Panc1 (cell line): ENCODE data around the gene C14orf132. TPM values are rescaled to one million over a fixed set of nuclear protein-coding genes. Genes with fewer than 3 reads are reported as not detected.

Experiments
- ATAC-seq: fragments of 200-7000 bp; cut with Tn5 transposase; 2 replicates; pipeline ENCODE4 v1.9.1; 2020; ENCODE audit warnings: mild to moderate bottlenecking, moderate library complexity
- BruUV-seq: library from RNA; stranded (reverse); fragments of 400-500 nt; replicated peaks from 2 replicates; lab custom pipeline; 2021; lab: Mats Ljungman, UMichigan
- CTCF ChIA-PET: fragments of 300-600 bp; sonication (Branson Sonifier 250); formaldehyde crosslinking; loops from one replicate; lab custom pipeline; 2022; ENCODE audit warnings: antibody characterized with exemption; lab: Charles Lee
- POLR2A ChIA-PET: fragments of 300-600 bp; sonication (Branson Sonifier 250); formaldehyde crosslinking; loops from one replicate; lab custom pipeline; 2022; ENCODE audit warnings: antibody characterized with exemption; lab: Charles Lee
- DNase-seq: peaks from one replicate; pipeline ENCODE4 v3.0.0-alpha.2; 2010; ENCODE audit warnings: low read depth, low spot score
- H3K27ac ChIP-seq: 2 replicates; pipeline ENCODE4 v1.5.1; 2011; ENCODE audit warnings: mild to moderate bottlenecking, low read length, inconsistent platforms
- H3K27me3 ChIP-seq: fragments of 200-500 bp; sonication (Bioruptor generic); 2 replicates; pipeline ENCODE4 v1.6.0; 2014; ENCODE audit warnings: low read length, inconsistent platforms; ENCODE audit not compliant: control insufficient read depth, insufficient read depth
- H3K36me3 ChIP-seq: fragments of 200-500 bp; sonication (Bioruptor generic); 2 replicates; pipeline ENCODE4 v1.5.1; 2014; ENCODE audit warnings: inconsistent platforms, mild to moderate bottlenecking, low read length, moderate library complexity; ENCODE audit not compliant: control insufficient read depth, insufficient read depth
- H3K4me1 ChIP-seq: 2 replicates; pipeline ENCODE4 v1.5.1; 2011; ENCODE audit warnings: inconsistent platforms, mild to moderate bottlenecking, low read length, moderate library complexity; ENCODE audit not compliant: control insufficient read depth, insufficient read depth
- H3K4me3 ChIP-seq, 2 experiments: 2 replicates each; pipeline ENCODE4 v1.5.1; 2011 to 2012; ENCODE audit warnings: low read depth in 2 of 2, low read length in 2 of 2, mild to moderate bottlenecking in 2 of 2, inconsistent platforms in 1 of 2, moderate library complexity in 1 of 2
- H3K9me3 ChIP-seq: fragments of 200-500 bp; sonication (Bioruptor generic); 2 replicates; pipeline ENCODE4 v1.5.1; 2014; ENCODE audit warnings: low read depth, mild to moderate bottlenecking, inconsistent platforms, low read length, moderate library complexity; ENCODE audit not compliant: control insufficient read depth, insufficient read depth
- CTCF ChIP-seq: fragments of 450-650 bp; IDR thresholded peaks from 2 replicates; pipeline ENCODE4 v1.5.1; 2017; ENCODE audit warnings: mild to moderate bottlenecking
- POLR2AphosphoS5 ChIP-seq: IDR thresholded peaks from 2 replicates; pipeline ENCODE4 v1.6.1; 2012; ENCODE audit warnings: mild to moderate bottlenecking, low read depth, low read length, moderate library complexity
- REST ChIP-seq, 2 experiments: IDR thresholded peaks; 2 replicates each; pipeline ENCODE4 v1.6.1; 2011 to 2012; ENCODE audit warnings: low read depth in 2 of 2, control low read depth in 1 of 2, low read length in 1 of 2, mild to moderate bottlenecking in 1 of 2, moderate library complexity in 1 of 2; ENCODE audit not compliant: insufficient read depth in 1 of 2
- SIN3A ChIP-seq: IDR thresholded peaks from 2 replicates; pipeline ENCODE4 v1.6.1; 2012; ENCODE audit warnings: low read depth, mild to moderate bottlenecking, low read length, moderate library complexity, borderline replicate concordance; ENCODE audit not compliant: insufficient read depth
- TCF7L2 ChIP-seq: IDR thresholded peaks from 2 replicates; pipeline ENCODE4 v1.6.1; 2011; ENCODE audit warnings: mild to moderate bottlenecking, low read depth, low read length, inconsistent platforms
- in situ Hi-C: cut with HindIII; loops from 2 replicates; pipeline ENCODE4 v1.10.0; 2016; ENCODE audit warnings: low sequenced_read_pairs, low pct_unique_long_range_greater_than_20kb
- intact Hi-C: fragments of 100-400 bp; cut with micrococcal nuclease; formaldehyde crosslinking; loops from one replicate; pipeline ENCODE4 v1.10.0; 2022; ENCODE audit not compliant: unreplicated experiment
- total RNA-seq: library from RNA; stranded (reverse); gene quantifications from one replicate; pipeline ENCODE4 v1.2.1, GENCODE V29; 2021; ENCODE audit not compliant: unreplicated experiment

C14orf132 gene
- total RNA-seq, 1 experiment from 2014 or later = 23.0 TPM

GRCh38 chr14:96118391-96118790 is 79.2 kb downstream of the C14orf132 start:
- ATAC-seq (no peak), DNase-seq (no peak)
- Histone ChIP-seq H3K27me3 (no peaks in the 10 kb centered on the region), H3K36me3 (no peaks in the 10 kb centered on the region), H3K9me3 (no peaks in the 10 kb centered on the region), H3K4me3 (no peak overlapping the region), H3K4me1 (no peaks in the 10 kb centered on the region), H3K27ac (no peak overlapping the region)
- intact Hi-C loops (no loop called here), in situ Hi-C loops (no loop called here)
- ChIA-PET CTCF (no interaction called here), POLR2A (no interaction called here)
- TF ChIP-seq REST (IDR thresholded peaks at IDR 0.05; ENCODE audit: insufficient read depth in 1 of 2, low read depth in 2 of 2, low read length in 1 of 2) (no peak), POLR2AphosphoS5 (no peak), TCF7L2 (no peak), CTCF (no peak), SIN3A (no peak)
- no TSS peak for BruUV-seq

GRCh38 chr14:96119947-96120346 is 80.8 kb downstream of the C14orf132 start:
- no peaks in the 10 kb centered on the region for H3K27me3 ChIP-seq
- H3K9me3 ChIP-seq = no peaks in the 10 kb centered on the region
- intact Hi-C loops (no loop called here), in situ Hi-C loops (no loop called here)
- DNase-seq (no peak), ATAC-seq (no peak)
- no TSS peak for BruUV-seq
- H3K36me3 ChIP-seq = no peaks in the 10 kb centered on the region
- TF ChIP-seq TCF7L2 (no peak), REST (IDR thresholded peaks at IDR 0.05; ENCODE audit: insufficient read depth in 1 of 2, low read depth in 2 of 2, low read length in 1 of 2) (no peak), SIN3A (no peak), CTCF (no peak), POLR2AphosphoS5 (no peak)
- H3K27ac ChIP-seq = no peak overlapping the region
- ChIA-PET CTCF (no interaction called here), POLR2A (no interaction called here)
- H3K4me1 ChIP-seq = no peaks in the 10 kb centered on the region
- H3K4me3 ChIP-seq = no peak overlapping the region
